Astrocyte of the cerebellum (primary cell): ENCODE data around the gene HOMER1.
A peak's percentile ranks its signal among the peaks of the same experiment; 100 is the strongest.
"Not testable (repeated sequence)": the region's sequence is repeated elsewhere in the genome, so short reads cannot be mapped to it uniquely, and the experiment has no call there.

Experiments
- DNase-seq: peaks from one replicate; pipeline ENCODE4 v3.0.0-alpha.2; 2011; ENCODE audit warnings: low read depth
- H3K4me3 ChIP-seq: 2 replicates; pipeline ENCODE4 v1.5.1; 2011; ENCODE audit warnings: mild to moderate bottlenecking, low read depth, low read length, moderate library complexity
- in situ Hi-C: cut with HindIII; loops from 2 replicates; pipeline ENCODE4 v1.10.0; 2017; ENCODE audit warnings: low sequenced_read_pairs
- TF ChIP-seq, protein P1 (sequence below): IDR thresholded peaks from 2 replicates; pipeline ENCODE4 v1.5.1; 2012; ENCODE audit warnings: low read length, low read depth, moderate library complexity, mild to moderate bottlenecking; ENCODE audit errors: missing control alignments

Gene HOMER1

DNA sequence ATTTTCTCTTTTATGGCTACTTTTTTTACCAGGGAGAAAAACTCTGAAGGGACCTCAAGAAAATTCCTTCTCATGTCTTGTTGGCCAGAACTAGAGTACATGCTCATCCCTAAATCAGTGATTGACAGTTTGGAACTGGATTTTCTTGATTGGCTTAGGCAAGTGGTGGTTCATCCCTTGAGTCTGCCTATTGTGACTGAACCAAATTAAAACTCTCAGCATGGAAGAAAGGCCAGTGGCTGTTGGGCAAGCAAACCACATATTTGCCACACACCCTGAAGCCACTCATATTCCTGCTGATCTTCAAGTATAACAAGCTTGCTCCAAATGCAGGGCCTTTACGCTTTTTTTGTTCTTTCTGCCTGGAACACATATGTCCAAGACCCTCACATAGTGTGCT, 7.2 kb upstream of the HOMER1 start:
- in situ Hi-C loops: no loop called here
- no peak for DNase-seq
- TF ChIP-seq, protein P1, sequence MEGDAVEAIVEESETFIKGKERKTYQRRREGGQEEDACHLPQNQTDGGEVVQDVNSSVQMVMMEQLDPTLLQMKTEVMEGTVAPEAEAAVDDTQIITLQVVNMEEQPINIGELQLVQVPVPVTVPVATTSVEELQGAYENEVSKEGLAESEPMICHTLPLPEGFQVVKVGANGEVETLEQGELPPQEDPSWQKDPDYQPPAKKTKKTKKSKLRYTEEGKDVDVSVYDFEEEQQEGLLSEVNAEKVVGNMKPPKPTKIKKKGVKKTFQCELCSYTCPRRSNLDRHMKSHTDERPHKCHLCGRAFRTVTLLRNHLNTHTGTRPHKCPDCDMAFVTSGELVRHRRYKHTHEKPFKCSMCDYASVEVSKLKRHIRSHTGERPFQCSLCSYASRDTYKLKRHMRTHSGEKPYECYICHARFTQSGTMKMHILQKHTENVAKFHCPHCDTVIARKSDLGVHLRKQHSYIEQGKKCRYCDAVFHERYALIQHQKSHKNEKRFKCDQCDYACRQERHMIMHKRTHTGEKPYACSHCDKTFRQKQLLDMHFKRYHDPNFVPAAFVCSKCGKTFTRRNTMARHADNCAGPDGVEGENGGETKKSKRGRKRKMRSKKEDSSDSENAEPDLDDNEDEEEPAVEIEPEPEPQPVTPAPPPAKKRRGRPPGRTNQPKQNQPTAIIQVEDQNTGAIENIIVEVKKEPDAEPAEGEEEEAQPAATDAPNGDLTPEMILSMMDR: no peak
- no peak overlapping the region for H3K4me3 ChIP-seq

DNA sequence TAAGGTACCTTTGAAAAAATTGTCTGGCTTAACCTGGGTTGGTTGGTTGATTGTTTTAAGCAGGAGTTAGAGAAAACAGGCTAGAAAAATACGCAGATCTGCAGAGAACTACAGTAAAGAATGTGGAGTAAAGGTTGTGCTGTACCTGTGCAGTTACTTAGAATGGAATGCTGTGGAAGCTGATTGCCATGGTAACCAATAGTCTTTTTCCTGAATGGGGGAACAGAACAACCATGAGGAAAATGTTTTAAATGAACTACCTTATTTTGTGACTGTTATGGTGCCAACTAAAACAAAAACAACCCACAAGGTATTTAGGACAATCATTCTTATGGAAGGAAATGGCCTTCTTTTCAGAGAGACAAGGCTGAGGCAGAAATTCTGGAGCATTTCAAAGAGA, 4.8 kb upstream of the HOMER1 start:
- in situ Hi-C loops: no loop called here
- TF ChIP-seq, protein P1: no peak
- peak; percentile 34 for DNase-seq
- H3K4me3 ChIP-seq: no peak overlapping the region

DNA sequence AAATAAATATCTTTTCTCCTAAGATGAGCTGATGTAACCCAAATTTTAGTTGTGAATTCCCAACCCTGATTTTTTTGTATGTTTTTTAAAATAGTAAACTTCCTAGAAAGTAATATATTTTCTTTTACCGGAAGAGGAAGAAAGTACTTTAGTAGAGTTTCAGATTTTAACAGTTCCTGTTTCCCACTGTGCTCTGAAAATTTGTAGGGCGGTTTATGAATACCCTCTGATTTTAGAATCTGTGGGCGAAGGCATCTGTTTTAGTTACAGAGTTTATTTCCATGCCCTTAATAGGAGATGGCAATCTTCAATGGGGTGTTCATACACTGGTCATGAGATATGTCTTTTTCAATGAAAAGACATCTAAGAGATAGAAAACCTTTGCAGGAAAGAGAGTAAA, 3.7 kb upstream of the HOMER1 start:
- no peak for DNase-seq

DNA sequence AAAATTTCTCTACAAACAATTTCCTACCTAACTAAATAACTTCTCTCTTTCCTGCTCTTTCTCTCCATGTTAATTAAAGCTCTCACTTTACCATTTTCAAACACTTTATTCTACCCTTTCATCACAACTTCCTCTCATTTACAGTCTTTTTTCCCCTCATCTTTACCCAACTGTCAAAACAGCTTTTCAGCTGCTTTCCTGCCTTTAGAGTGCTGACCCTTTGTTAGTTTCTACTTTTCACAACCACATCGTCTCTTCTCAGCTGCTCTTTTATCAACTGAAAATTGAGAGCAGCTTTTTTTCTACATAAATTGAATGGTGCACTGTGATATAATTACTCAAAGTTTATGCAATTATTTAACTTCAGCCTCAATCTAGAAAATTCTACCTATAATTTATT, 3.1 kb upstream of the HOMER1 start:
- no peak for DNase-seq
- H3K4me3 ChIP-seq: no peak overlapping the region
- in situ Hi-C loops: no loop called here
- TF ChIP-seq, protein P1: no peak

More for the DNA sequence above, 3.7 kb upstream of the HOMER1 start:
- TF ChIP-seq, protein P1: no peak
- no peak overlapping the region for H3K4me3 ChIP-seq
- in situ Hi-C loops: no loop called here

DNA sequence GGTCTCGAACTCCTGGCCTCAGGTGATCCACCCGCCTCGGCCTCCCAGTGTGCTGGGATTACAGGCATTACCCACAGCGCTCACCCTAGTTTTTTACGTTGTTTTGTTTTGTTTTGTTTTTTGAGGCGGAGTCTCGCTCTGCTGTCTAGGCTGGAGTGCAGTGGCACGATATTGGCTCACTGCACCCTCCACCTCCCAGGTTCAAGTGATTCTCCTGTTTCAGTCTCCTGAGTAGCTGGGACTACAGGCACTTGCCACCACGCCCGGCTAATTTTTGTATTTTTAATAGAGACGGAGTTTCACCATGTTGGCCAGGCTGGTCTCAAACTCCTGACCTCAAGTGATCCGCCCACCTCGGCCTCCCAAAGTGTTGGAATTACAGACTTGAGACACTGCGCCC, 2.4 kb upstream of the HOMER1 start:
- in situ Hi-C loops, H3K4me3 ChIP-seq, DNase-seq: not testable (repeated sequence)

DNA sequence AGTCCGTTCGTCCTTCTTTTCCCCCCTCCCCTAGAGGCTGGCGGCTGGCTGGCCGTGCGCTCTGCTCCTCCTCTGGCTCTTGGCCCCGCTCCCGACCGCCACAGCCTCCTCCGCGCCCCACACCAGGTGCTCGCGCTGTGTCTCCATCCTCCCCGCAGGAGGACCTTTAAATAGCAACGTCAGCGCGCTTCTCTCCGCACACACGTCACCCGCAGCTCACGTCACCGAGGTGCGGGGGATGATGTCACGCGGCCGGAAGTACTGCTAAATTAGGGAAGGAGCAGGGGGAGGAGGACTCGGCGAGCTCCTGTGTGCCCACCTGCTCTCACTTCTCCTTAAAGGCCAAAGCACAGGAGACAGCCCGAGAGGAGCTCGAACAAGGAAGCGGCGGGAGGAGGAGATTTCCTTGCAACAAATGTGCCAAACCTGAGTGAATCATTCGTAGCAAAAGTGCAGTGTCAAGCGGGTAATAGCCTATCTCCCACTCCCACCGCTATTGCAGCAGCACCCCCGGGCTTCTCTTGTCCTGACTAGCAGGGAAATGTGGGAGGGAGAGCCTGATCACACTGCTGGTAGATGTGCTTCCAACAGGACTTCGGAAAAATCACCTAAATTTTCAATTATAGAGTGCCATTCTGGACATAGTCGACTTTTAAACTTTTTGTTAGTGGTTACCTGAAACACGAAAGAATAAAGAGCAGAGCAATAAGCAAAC, 614 bp upstream of the HOMER1 start:
- TF ChIP-seq, protein P1: no peak
- in situ Hi-C loops: no loop called here
- H3K4me3 ChIP-seq: peak overlapping the region; percentile 74
- peak; percentile 86 for DNase-seq

DNA sequence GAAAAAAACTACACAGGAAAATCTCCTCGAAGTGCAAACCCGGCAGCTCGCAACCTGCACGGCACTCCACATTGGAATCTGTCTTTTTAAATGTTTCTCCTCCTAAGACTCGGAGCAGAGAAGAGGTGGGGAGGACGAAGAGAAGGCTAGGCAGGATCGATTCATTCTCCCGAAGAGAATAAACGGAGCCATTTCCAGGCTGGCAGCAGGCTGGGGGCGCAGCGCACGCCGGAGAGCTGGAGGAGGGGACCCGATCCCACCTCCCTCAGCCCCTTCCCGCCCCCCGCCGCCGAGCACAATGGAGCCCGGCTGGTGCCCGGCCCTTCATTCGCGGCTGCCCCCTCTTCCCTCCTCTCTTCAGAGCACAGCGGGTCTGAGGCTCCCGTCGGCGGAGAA, 628 bp downstream of the HOMER1 start:
- no peak for DNase-seq
- peak overlapping the region; percentile 74 for H3K4me3 ChIP-seq
- TF ChIP-seq, protein P1: no peak
- in situ Hi-C loops: no loop called here
